GM15510 (cell line): ENCODE data around the gene MCRS1.

Experiments
- POLR2A ChIP-seq: IDR thresholded peaks from 3 replicates; pipeline ENCODE4 v1.6.1; 2011; ENCODE audit warnings: borderline replicate concordance; ENCODE audit not compliant: insufficient read length; ENCODE audit errors: extremely low read depth

The MCRS1 gene

DNA sequence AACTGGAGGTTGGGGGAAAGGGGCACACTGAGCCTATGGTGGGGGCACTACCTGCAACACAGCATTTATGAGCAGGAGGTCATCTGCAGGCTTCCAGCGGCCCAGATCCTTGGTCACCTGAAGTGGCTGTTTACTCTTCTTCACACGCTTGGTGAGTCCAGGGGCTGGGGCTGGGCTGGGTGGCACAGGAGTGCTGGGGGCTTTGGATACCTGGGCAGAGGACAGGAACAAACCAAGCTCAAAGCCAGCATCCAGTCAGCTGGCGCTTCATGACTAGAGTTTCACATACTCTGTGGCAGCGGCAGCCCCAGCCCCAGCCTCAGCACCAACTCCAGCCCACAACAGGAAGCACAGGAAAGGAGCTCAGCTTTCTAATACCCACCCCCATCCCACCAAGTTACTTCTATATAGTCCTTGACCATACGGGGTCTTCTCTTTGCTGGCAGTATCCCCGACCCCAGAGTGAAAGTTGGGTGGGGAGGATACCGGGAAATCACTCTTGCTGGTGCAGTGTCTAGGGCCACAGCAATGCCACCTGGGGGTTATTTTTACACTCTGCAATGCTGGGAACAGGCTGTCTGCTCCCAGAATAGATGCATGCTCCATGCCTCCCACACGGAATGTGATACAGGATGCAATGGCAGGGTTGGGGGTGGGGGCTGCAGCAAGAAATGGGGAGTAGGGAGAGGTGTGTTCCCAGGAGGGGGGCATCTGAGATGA is 3.1 kb downstream of the MCRS1 start:
- no peak for TF ChIP-seq POLR2A

DNA sequence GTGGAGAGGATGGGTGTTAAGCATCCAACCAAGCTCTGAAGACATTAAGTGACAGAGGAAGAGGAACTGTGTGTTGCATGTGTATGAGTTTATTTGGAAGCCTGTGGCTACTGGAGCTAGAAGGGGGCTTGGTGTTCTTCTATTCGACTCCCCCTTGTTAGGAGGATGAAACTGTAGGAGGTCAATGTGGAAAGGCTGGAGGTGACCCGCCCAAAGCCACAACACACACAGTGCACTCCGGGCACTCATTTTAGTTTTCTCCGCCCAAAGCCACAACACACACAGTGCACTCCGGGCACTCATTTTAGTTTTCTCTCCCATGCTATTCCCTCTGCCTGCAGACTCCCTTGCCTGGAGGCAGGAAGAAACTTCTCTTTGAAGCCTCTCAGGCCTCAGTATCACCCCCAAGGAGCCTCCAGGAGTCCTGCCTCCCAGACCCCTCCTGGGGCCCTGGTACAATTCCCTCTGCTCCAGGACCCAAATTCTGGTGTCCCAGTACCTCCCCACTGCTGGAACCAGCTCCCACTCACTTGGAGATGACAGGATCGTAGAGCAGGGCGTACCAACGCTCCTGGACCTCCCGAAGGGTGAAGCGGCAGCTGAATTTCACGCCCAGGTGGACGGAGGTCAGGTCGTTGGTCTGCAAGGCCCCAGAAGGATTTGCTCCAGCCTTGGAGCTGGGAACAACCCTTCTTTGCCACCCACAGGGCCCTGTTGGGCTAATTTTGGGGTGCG is 3.8 kb downstream of the MCRS1 start:
- TF ChIP-seq POLR2A, result no peak

DNA sequence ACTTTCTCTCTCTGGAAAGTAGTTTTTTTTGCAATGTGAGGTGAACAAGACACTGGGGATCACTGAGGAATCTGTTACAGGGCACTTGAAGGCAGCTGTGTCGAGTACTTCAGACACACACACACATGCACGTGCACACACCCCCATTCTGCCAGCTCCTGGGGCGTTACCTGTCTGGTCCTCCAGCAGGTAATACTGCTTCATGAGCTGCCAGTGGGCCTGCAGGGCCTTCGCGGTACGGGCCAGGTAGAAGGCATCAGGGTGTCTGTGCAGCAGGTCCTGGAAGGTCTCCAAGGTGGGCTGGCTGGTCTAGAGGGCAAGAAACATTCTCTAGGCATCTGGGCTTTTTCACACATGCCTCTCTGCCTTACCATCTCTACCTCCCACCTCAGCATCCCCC is 5.1 kb downstream of the MCRS1 start:
- no peak for TF ChIP-seq POLR2A

DNA sequence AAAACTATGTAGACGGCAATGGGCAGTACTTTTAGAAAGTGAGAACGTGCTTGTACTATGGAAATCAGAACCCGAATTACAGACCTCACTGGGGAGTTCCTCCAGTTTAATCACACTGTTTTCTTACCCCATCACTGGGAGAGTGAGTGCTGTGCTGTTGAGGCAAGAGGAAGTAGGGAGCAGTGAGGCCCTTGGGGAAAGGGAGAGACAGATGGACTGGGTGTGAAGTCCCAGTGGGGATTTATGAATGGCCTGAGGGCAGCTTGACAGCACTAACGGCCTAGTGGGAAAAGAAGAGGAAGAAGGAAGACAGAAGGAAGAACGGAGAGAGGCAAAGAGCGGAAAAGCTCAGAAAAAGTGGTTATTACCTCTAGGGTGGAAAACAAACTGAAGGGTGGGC is 5.7 kb downstream of the MCRS1 start:
- TF ChIP-seq POLR2A, result no peak

DNA sequence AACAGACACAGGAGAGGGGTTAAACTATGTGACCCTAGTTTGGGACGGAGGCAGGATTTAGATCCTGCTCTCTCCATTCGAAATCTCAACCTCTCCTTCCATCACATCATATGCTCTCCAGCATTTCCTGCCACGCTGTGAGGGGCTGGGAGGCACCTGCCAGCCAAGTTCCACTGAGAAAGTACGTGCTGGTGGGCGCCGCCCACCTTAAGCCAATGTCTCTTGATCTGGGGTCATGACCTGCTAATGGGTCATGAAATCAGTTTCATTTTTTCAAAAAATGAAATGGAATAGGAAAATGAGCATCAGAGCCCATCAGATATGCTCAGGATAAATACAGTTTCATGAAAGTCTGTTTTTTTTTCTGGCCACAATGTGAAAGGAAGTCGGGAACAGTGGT is 7.2 kb downstream of the MCRS1 start:
- no peak for TF ChIP-seq POLR2A

DNA sequence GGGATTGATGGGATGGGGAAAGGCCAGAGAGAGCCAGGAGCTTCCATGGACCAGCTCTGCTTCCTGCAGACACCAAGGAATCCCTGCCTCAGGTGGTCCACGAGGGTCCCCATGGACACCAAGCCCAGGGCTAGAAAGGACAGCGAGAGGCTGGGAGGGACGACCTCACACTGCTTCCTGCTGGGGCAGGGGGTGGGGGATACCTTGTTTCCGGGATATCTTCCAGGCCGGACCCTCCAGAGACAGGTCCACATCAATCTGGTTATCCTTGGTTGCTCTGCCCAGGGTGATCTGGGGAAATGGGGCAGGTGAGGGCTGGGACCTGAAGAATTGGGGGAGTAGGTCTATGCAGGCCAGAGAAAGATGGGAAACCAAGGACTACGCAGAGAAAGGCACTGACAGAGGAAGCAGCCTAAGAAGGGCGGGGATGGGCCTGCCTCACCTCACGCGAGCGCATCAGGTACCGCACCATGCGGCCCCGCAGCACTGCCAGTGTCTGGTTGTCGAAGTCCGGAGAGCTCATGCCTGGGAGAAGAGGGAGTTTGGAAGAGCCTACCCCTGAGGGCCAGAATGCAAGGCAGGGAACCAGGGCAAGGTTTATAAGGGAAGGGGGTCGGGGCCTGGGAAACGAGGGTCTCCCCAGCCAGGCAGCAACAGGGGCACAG is 8.8 kb downstream of the MCRS1 start:
- no peak for TF ChIP-seq POLR2A

GRCh38 chr12:49558526-49558925 is 9.4 kb downstream of the MCRS1 start:
- no peak for TF ChIP-seq POLR2A

- TF ChIP-seq POLR2A, result no peak
These were observed 10.1 kb downstream of the MCRS1 start for GRCh38 chr12:49557917-49558215.

DNA sequence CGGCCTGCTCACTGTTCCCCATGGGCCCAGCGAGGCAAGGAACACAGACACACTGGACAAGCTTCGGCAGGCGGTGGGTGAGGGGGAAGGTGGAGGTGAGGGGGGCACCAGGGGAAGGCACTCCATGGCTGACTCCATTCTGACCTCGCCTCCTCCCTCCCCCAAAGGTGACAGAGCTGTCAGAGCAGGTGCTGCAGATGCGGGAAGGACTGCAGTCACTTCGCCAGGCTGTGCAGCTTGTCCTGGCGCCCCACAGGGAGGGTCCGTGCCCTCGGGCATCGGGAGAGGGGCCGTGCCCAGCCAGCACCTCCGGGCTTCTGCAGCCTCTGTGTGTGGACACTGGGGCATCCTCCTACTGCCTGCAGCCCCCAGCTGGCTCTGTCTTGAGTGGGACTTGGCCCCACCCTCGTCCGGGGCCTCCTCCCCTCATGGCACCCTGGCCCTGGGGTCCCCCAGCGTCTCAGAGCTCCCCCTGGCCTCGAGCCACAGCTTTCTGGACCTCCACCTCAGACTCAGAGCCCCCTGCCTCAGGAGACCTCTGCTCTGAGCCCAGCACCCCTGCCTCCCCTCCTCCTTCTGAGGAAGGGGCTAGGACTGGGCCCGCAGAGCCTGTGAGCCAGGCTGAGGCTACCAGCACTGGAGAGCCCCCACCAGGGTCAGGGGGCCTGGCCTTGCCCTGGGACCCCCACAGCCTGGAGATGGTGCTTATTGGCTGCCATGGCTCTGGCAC is 10.6 kb downstream of the MCRS1 start:
- no peak for TF ChIP-seq POLR2A

DNA sequence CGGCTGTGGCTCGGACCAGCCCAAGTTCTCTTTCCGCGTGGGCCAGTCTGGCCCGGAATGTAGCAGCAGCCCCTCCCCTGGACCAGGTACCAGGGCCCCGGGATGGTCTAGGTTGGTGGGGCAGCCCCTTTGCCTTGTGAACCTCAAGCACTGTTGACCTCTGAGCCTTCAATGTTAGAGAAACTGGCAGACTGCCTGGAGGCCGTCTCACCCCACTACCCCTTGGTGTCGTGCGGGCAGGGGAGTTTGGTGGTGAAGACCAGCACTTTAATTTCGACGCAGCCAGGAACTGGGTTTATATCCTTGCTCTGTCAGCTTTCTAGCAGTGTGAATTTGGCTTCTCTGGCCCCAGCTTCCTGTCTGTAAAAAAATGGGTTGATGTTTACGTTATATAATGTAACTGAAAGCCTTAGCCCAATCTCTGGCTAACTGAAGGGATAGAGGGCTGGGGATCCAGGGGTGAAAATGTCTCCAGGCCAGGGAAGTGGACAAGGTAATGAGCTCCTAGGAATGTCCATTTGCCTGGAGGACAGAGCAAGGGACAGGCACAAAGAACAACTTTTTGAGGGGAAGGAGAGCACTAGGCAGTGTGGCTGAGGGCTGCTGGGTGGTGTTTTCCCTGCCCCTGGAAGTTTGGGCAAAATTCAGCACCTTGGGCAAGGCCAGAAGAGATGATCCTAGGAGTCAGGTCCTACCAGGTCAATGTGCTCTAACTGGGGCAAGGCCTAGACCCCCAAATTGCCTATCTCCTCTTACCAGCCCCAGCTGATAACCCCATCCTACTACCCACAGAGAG is 11.4 kb downstream of the MCRS1 start:
- no peak for TF ChIP-seq POLR2A

- no peak for TF ChIP-seq POLR2A
These were observed 12.1 kb downstream of the MCRS1 start for GRCh38 chr12:49555631-49556390.

DNA sequence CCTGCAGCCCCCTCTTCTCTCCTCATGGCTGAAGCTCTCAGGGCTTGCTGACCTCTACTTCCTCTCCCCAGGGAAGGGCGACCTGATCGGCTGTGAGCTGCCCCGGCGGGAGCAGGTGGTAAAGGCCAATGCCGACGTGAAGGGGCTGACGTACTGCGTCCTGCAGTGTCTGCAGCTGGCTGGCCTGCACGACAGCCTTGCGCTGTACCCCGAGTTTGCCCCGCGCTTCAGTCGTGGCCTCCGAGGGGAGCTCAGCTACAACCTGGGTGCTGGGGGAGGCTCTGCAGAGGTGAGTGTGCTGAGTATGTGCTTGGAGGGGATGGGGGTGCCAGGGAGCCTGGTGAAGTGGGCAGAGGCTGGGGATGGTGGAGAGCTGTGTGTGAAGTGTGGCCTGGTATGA is 13.7 kb downstream of the MCRS1 start:
- no peak for TF ChIP-seq POLR2A

DNA sequence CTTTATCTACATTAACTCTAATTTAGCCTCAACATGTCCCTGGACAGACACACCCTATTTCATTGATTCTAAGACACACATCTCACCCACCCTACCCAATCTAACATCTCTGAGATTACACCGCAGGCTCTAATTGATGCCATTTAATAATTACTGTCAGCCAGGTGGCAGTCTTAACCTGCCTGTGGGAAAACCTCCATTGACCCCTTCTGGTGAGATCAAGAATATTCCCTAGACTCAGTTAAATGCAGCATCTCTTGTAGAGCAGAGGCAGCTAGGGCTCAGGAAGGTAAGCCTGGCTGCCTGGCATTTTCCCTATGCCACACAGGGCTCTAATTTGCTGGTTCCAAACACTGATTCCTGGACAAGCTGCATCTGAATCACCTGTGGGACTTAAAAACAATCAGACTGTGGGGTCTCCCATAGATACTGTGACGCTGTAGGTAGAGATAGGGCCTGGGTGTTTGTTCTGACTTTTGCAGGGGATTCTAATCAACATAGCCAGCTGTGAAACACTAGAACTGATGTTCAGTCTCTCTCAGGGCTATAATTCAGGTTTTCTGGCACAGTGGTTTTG is 14.3 kb downstream of the MCRS1 start:
- TF ChIP-seq POLR2A, result no peak
